Tibial nerve (tissue), 4 donors: ENCODE results near the gene ASXL1. TPM values are rescaled to one million over a fixed set of nuclear protein-coding genes. Genes with fewer than 3 reads are reported as not detected.
"Not testable (repeated sequence)": the region's sequence is repeated elsewhere in the genome, so short reads cannot be mapped to it uniquely, and the experiment has no call there.

ENCODE experiments used
- DNase-seq, 2 donors: peaks; one replicate each; pipeline ENCODE4 v3.0.0-alpha.2; 2019; ENCODE audit warnings: low spot score in 2 of 2
- H3K27ac ChIP-seq, 4 donors: fragments of 200-600 bp; sonication (generic) in 3 of 4; one replicate each; pipeline ENCODE4 v1.5.1; 2017 to 2019; ENCODE audit warnings: mild to moderate bottlenecking in 1 of 4
- H3K27me3 ChIP-seq, 2 donors: fragments of 200-600 bp; sonication (generic) in 1 of 2; one replicate each; pipeline versions ENCODE4 v1.5.1 to v1.6.0; 2017 to 2019
- H3K36me3 ChIP-seq, 3 donors: fragments of 200-600 bp; sonication (generic); one replicate each; pipeline ENCODE4 v1.5.1; 2018 to 2019
- H3K4me1 ChIP-seq, 4 donors: fragments of 200-600 bp; sonication (generic) in 3 of 4; one replicate each; pipeline ENCODE4 v1.5.1; 2017 to 2019
- H3K4me3 ChIP-seq, 4 donors: fragments of 200-600 bp; sonication (generic) in 3 of 4; one replicate each; pipeline ENCODE4 v1.5.1; 2017 to 2019; ENCODE audit warnings: mild to moderate bottlenecking in 1 of 4, moderate library complexity in 1 of 4
- H3K9me3 ChIP-seq, 4 donors: fragments of 200-600 bp; sonication (generic) in 3 of 4; one replicate each; pipeline ENCODE4 v1.5.1; 2017 to 2019
- CTCF ChIP-seq, 5 experiments: fragments of 200-600 bp in 3 of 5; fragments of 450-650 bp in 2 of 5; sonication (generic) in 3 of 5; IDR thresholded peaks; one replicate each; pipeline ENCODE4 v1.5.1; 2016 to 2019; ENCODE audit warnings: antibody characterized with exemption in 5 of 5, mild to moderate bottlenecking in 3 of 5, moderate library complexity in 2 of 5
- EP300 ChIP-seq, 2 donors: sonication (generic); formaldehyde crosslinking; IDR thresholded peaks; one replicate each; pipeline ENCODE4 v1.6.1; 2017; ENCODE audit warnings: antibody characterized with exemption in 2 of 2, mild to moderate bottlenecking in 1 of 2
- POLR2A ChIP-seq, 2 donors: fragments of 450-650 bp; IDR thresholded peaks; one replicate each; pipeline ENCODE4 v1.6.1; 2017; ENCODE audit warnings: antibody characterized with exemption in 2 of 2, mild to moderate bottlenecking in 2 of 2, moderate library complexity in 2 of 2
- WGBS, 2 donors: methylation state at CpG; one replicate each; pipeline ENCODE4 v1.1.5; 2018; 5-methylcytosine and 5-hydroxymethylcytosine counted together
- total RNA-seq, 4 donors: library from RNA; depleted of rRNA; stranded (reverse); fragments of >200 nt; gene quantifications; one replicate each; pipeline ENCODE4 v1.1.0, GENCODE V29; 2016

ASXL1 gene
- total RNA-seq, 4 donors from 2014 or later: 108 to 194 (median 138) TPM

GRCh38 chr20:32400476-32400875, 42.3 kb downstream of the ASXL1 start:
- TF ChIP-seq CTCF (IDR thresholded peaks at IDR 0.05) (no peak), POLR2A (IDR thresholded peaks at IDR 0.05) (no peak), EP300 (IDR thresholded peaks at IDR 0.05) (no peak)
- H3K36me3 ChIP-seq: peaks cover 0 to 13% (median 0%) of the 10 kb centered on the region in 3 donors
- 97 to 100% methylated on average over 1 of the region's 1 CpG for WGBS, 2 donors
- peaks cover 0 to 19% (median 0%) of the 10 kb centered on the region in 4 donors for H3K4me1 ChIP-seq
- no peak overlapping the region for H3K27ac ChIP-seq
- DNase-seq: no peak
- H3K27me3 ChIP-seq: no peaks in the 10 kb centered on the region
- H3K4me3 ChIP-seq: no peak overlapping the region
- peaks cover 0 to 2% (median 0%) of the 10 kb centered on the region in 4 donors for H3K9me3 ChIP-seq

GRCh38 chr20:32404017-32404416, 45.9 kb downstream of the ASXL1 start:
- Histone ChIP-seq H3K9me3 (no peaks in the 10 kb centered on the region), H3K27ac (no peak overlapping the region), H3K4me3 (no peak overlapping the region), H3K27me3 (no peaks in the 10 kb centered on the region), H3K36me3 (peaks cover 0 to 30% (median 0%) of the 10 kb centered on the region in 3 donors), H3K4me1 (peaks cover 0 to 15% (median 0%) of the 10 kb centered on the region in 4 donors)
- WGBS, 2 donors: 74 to 90% methylated on average over 2 of the region's 2 CpGs
- DNase-seq: no peak
- TF ChIP-seq EP300 (IDR thresholded peaks at IDR 0.05) (no peak), POLR2A (IDR thresholded peaks at IDR 0.05) (no peak), CTCF (IDR thresholded peaks at IDR 0.05) (no peak)

- H3K27ac ChIP-seq: no peak overlapping the region
- peaks cover 0 to 17% (median 0%) of the 10 kb centered on the region in 4 donors for H3K4me1 ChIP-seq
- DNase-seq: no peak
- peaks cover 0 to 28% (median 0%) of the 10 kb centered on the region in 3 donors for H3K36me3 ChIP-seq
- TF ChIP-seq EP300 (IDR thresholded peaks at IDR 0.05): no peak
- no peak for TF ChIP-seq CTCF (IDR thresholded peaks at IDR 0.05)
- no peak for TF ChIP-seq POLR2A (IDR thresholded peaks at IDR 0.05)
- WGBS, 2 donors: 94 to 96% methylated on average over 4 of the region's 4 CpGs
- no peaks in the 10 kb centered on the region for H3K9me3 ChIP-seq
- H3K4me3 ChIP-seq: no peak overlapping the region
- no peaks in the 10 kb centered on the region for H3K27me3 ChIP-seq
Measured at GRCh38 chr20:32406701-32407100, 48.6 kb downstream of the ASXL1 start.

- peaks cover 0 to 23% (median 0%) of the 10 kb centered on the region in 3 donors for H3K36me3 ChIP-seq
- H3K4me1 ChIP-seq: peaks cover 0 to 22% (median 0%) of the 10 kb centered on the region in 4 donors
- not testable (repeated sequence) for H3K27ac ChIP-seq, DNase-seq, H3K4me3 ChIP-seq, H3K27me3 ChIP-seq, H3K9me3 ChIP-seq
- WGBS, 2 donors: 93 to 94% methylated on average over 9 of the region's 9 CpGs
Measured at GRCh38 chr20:32407131-32407750, 49.1 kb downstream of the ASXL1 start.

GRCh38 chr20:32411955-32412706, 54.0 kb downstream of the ASXL1 start:
- WGBS, 2 donors: 93 to 95% methylated on average over 2 of the region's 2 CpGs
- no peak overlapping the region for H3K4me3 ChIP-seq
- no peak for DNase-seq
- no peaks in the 10 kb centered on the region for H3K27me3 ChIP-seq
- H3K27ac ChIP-seq: no peak overlapping the region
- no peaks in the 10 kb centered on the region for H3K9me3 ChIP-seq
- TF ChIP-seq EP300 (IDR thresholded peaks at IDR 0.05) (no peak), POLR2A (IDR thresholded peaks at IDR 0.05) (no peak), CTCF (IDR thresholded peaks at IDR 0.05) (no peak)
- H3K4me1 ChIP-seq: peaks cover 0 to 38% (median 2%) of the 10 kb centered on the region in 4 donors
- peaks cover 0 to 16% (median 0%) of the 10 kb centered on the region in 3 donors for H3K36me3 ChIP-seq
